ENCODE measurements around the gene PCSK9.

The PCSK9 gene

GRCh38 chr1:55055951-55056631, 16.7 kb downstream of the PCSK9 start:
- no peak for DNase-seq
- in situ Hi-C loops (cut with MboI; ENCODE audit: low pct_unique_long_range_greater_than_20kb, low sequenced_read_pairs) = no loop called here

DNA sequence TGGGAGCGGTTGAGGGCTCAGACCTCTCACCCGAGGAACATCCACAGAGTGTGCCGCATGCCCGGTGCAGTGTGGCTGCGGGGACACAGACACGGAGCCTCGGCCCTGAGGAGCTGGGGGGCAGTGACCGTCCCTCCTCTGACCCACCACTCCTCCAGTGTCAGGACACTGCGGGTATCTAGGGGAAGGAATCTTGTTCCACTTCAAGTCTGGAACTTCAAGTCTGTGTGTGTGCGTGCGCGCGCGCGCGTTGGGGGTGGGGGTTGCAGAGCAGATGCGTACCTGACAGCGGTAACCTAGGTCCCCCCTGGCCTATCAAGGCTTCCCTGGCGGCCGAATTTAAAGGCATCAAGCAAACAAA, 17.3 kb downstream of the PCSK9 start:
- in situ Hi-C loops (cut with MboI; ENCODE audit: low pct_unique_long_range_greater_than_20kb, low sequenced_read_pairs) = no loop called here
- DNase-seq = no peak

DNA sequence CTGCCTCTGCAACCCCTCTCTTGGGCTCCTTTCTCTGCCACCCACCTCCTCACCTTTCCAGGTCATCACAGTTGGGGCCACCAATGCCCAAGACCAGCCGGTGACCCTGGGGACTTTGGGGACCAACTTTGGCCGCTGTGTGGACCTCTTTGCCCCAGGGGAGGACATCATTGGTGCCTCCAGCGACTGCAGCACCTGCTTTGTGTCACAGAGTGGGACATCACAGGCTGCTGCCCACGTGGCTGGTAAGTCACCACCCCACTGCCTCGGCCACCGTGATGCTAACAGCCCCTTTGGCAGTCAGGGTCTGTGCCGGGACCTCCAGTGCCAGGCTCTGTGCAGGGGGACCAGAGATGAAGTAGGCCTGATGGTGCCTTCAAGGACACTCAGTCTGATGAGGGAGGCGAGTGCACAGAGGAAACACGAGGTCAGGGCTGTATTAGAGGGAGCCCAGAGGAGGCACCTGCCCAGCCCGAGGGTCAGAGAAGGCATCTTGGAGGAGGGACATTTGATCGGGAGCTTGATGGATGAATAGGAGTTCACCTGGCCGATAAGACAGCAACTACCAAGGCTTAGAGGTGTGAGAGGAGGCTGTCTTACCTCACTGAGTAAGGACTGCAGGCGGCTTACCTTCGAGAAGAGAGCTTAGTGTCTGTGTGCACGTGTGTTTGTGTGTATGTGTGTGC, 18.1 kb downstream of the PCSK9 start:
- in situ Hi-C loops (cut with MboI; ENCODE audit: low pct_unique_long_range_greater_than_20kb, low sequenced_read_pairs) = no loop called here
- DNase-seq = no peak

- no peak for DNase-seq
- in situ Hi-C loops (cut with MboI; ENCODE audit: low pct_unique_long_range_greater_than_20kb, low sequenced_read_pairs) = no loop called here
Measured at GRCh38 chr1:55057956-55058298, 18.6 kb downstream of the PCSK9 start.

GRCh38 chr1:55059302-55060132, 20.2 kb downstream of the PCSK9 start:
- no peak for DNase-seq
- in situ Hi-C loops (cut with MboI; ENCODE audit: low pct_unique_long_range_greater_than_20kb, low sequenced_read_pairs) = no loop called here

DNA sequence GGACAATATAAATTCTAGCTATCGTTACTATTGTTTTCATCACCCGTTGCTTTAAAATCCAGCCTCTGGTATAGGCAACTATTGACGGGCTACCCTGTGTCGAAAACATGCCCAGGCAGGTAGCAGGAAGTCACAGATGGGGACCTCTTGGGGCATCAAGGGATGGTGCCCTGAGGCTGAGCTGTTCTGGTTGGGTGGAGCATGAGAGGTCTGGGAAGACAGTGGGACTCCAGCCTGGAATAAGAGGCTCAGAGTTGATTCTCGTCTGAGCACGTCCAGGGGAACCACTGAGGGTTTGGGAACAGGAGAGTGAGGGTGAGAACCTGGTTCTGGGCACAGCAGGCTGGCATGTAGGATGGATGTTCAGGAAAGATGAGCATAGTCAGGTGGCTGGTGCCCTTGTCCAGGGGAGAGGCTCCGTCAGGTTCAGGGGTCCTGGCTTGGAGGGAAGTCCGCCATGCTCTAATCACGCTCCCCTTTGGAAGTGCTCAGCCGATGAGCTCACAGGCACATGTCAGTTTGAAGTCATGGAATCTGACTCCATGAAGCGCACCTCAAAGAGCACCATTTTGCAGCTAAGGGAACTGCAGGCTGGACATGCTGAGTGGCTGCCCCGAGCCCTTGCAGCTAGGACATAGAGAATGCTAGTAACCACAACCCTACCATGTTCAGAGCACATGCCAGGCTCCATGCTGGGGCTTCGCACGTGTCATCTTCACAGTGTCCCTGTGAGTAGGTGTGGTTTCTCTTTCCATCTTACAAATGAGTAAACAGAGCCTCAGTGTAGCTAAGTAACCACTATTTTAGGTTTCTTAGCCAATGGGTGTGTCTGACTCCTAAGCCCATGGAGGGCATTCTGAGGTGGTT, 21.0 kb downstream of the PCSK9 start:
- DNase-seq = no peak
- in situ Hi-C loops (cut with MboI; ENCODE audit: low pct_unique_long_range_greater_than_20kb, low sequenced_read_pairs) = no loop called here

DNA sequence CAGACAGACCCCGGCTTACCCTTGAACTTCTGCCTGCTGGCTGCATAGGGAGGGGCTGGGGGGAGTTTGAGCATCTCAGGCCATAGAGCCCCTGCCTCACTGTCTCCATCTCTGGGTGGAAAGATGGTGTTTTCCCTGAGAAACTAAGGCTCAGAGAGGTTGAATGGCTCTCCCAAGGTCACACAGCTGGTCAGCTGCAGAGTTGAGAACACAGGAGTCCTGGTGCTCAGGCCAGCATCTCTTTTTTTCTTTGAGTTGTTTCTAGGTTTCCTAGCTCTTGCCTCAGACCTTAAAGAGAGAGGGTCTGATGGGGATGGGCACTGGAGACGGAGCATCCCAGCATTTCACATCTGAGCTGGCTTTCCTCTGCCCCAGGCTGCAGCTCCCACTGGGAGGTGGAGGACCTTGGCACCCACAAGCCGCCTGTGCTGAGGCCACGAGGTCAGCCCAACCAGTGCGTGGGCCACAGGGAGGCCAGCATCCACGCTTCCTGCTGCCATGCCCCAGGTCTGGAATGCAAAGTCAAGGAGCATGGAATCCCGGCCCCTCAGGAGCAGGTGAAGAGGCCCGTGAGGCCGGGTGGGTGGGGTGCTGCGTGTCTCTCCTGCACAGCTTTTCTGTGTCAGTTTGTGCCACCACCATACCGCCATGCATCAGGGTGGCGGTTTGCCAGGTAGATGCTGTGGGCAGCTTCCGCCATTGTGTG, 21.8 kb downstream of the PCSK9 start:
- in situ Hi-C loops (cut with MboI; ENCODE audit: low pct_unique_long_range_greater_than_20kb, low sequenced_read_pairs) = no loop called here
- no peak for DNase-seq

GRCh38 chr1:55061706-55062321, 22.5 kb downstream of the PCSK9 start:
- DNase-seq = no peak
- in situ Hi-C loops (cut with MboI; ENCODE audit: low pct_unique_long_range_greater_than_20kb, low sequenced_read_pairs) = no loop called here

DNA sequence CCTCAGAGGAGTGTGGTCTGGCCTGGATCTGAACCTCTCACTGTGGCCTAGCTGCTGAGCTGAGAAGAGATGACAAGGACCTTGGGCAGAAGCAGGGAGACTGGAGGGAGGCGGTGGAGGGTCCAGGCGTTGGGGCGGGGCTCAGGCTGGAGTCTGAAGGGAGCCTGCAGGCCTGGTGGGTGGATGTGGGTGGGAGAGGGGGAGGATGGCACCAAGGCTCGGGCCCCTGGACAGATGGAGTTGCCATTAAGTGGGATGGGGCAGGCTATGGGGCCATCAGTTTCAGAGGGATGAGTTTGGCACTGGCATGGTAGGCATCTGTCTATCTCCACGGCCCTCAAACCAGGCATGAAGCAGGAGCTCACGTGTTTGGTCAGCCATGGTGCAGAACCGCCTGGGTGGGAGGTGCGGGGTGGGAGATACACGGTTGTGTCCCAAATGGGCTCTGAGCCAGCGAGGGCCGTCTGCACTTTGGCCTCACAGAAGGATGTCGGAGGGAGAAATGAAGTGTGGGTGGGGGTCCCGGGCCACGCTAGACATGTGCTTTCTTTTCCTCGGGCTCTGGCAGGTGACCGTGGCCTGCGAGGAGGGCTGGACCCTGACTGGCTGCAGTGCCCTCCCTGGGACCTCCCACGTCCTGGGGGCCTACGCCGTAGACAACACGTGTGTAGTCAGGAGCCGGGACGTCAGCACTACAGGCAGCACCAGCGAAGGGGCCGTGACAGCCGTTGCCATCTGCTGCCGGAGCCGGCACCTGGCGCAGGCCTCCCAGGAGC, 23.6 kb downstream of the PCSK9 start:
- no peak for DNase-seq
- in situ Hi-C loops (cut with MboI; ENCODE audit: low pct_unique_long_range_greater_than_20kb, low sequenced_read_pairs) = no loop called here

DNA sequence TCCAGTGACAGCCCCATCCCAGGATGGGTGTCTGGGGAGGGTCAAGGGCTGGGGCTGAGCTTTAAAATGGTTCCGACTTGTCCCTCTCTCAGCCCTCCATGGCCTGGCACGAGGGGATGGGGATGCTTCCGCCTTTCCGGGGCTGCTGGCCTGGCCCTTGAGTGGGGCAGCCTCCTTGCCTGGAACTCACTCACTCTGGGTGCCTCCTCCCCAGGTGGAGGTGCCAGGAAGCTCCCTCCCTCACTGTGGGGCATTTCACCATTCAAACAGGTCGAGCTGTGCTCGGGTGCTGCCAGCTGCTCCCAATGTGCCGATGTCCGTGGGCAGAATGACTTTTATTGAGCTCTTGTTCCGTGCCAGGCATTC, 24.2 kb downstream of the PCSK9 start:
- in situ Hi-C loops (cut with MboI; ENCODE audit: low pct_unique_long_range_greater_than_20kb, low sequenced_read_pairs) = no loop called here
- no peak for DNase-seq

- in situ Hi-C loops (cut with MboI; ENCODE audit: low pct_unique_long_range_greater_than_20kb, low sequenced_read_pairs) = no loop called here
- DNase-seq = no peak
Measured at GRCh38 chr1:55064071-55064581, 24.8 kb downstream of the PCSK9 start.

- DNase-seq = no peak
- in situ Hi-C loops (cut with MboI; ENCODE audit: low pct_unique_long_range_greater_than_20kb, low sequenced_read_pairs) = no loop called here
Measured at GRCh38 chr1:55064861-55065263, 25.5 kb downstream of the PCSK9 start.

- no peak for DNase-seq
Measured at GRCh38 chr1:55065648-55066047, 26.3 kb downstream of the PCSK9 start.

DNA sequence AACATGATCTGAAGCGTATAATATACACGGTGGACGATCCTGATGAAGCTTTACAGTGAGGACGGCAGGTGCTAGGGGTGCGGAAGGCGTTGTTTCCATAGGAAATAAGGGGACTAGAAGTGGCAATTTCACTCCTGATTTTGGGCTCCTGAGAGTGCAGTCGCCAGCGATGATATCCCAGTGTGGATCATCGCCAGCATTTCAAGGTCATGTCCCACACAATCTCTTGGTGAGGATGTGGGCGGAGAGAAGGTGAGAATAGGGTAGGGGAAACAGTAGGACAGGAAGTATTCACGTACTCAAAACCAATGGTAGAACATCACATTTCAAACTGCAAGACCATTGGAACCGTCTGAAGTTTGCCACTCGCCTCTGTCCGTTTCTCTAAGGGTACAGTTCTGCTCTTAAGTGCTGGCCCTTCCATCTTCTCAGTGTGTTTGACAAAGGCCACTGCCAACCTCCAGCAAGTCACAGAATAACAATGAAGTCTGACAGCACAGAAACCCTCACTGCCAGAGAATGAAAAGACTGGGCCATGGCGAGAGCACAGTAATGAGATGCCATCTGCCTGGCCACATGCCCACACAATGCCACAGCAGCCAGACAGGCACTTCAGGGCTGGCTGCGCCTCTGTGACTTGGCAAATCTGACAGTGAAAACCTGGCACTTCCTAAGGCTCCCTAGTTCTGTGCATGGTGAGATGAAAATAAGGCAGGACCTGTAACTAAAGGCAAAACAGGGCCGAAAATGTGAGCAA, 27.9 kb downstream of the PCSK9 start:
- no peak for DNase-seq
- in situ Hi-C loops (cut with MboI; ENCODE audit: low pct_unique_long_range_greater_than_20kb, low sequenced_read_pairs) = no loop called here

More at GRCh38 chr1:55065648-55066047, 26.3 kb downstream of the PCSK9 start:
- in situ Hi-C loops (cut with MboI; ENCODE audit: low pct_unique_long_range_greater_than_20kb, low sequenced_read_pairs) = no loop called here

DNA sequence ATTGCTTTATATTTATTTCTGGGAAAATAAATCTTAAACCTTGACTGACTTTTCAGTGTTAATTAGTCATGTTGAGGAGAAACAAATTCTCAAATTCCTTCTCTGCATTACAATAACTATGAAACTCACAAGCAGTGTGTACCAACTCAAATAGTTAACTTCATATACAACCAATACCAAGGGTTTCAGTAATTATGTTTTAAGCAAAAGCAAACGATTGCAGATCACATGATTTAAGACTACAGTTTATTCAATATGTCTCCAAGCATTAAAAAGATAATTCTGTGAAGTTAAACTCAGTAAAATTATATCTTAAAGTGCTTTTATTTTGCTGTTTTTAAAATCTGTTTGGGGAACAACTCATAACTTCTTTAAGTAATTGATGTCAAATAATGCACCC, 28.6 kb downstream of the PCSK9 start:
- in situ Hi-C loops (cut with MboI; ENCODE audit: low pct_unique_long_range_greater_than_20kb, low sequenced_read_pairs) = no loop called here

DNA sequence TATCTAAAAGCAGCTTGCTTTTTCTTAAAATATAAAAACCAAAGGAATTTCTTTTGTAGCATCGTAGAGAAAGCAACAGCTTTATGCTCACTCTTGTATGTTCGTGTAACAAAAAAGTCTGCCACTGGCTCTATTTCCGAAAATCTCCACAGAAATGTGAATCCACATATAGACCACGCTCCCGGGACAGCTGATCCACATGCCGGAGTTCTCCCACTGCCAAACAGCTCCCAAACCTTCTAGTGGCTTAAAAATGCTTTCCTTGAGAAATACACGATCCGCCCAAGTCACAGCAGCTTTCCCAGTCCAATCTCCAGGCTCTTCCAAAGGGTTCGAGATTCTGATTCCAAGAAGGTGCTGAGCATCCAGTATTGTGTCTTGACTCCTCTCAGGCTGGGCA, 29.3 kb downstream of the PCSK9 start:
- in situ Hi-C loops (cut with MboI; ENCODE audit: low pct_unique_long_range_greater_than_20kb, low sequenced_read_pairs) = no loop called here
- no peak for DNase-seq

More for the DNA sequence above, 28.6 kb downstream of the PCSK9 start:
- DNase-seq = no peak

DNA sequence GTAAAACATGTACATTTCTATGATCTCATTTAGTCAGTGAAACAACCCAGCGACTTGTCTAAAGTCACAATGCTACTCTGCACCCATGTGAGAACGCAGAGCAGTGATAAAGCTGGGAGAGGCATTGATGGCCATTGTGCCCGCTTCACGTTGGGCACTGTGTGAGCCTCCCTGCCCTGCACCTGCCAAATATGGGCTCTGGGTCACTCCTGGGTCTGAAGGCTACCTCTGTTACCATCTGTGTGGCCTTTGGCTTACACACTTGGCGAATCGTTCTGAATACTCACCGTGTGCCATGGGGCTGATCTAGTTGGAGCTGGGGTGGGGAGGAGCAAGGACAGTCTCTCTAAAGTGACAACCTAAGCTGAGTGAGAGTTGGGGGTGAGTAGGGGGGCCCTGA, 29.9 kb downstream of the PCSK9 start:
- in situ Hi-C loops (cut with MboI; ENCODE audit: low pct_unique_long_range_greater_than_20kb, low sequenced_read_pairs) = no loop called here

More for the DNA sequence above, 29.9 kb downstream of the PCSK9 start:
- DNase-seq = no peak

Measured in KBM-7 (cell line).